Suprapubic skin (tissue), 4 donors: ENCODE results near the gene RETREG1. TPM values are rescaled to one million over a fixed set of nuclear protein-coding genes. Genes with fewer than 3 reads are reported as not detected.

Experiments used
- DNase-seq, 2 donors: peaks; one replicate each; pipeline ENCODE4 v3.0.0-alpha.2; 2019; ENCODE audit warnings: low spot score in 2 of 2
- H3K27ac ChIP-seq: fragments of 200-600 bp; sonication (generic); one replicate; pipeline ENCODE4 v1.5.1; 2019
- H3K27me3 ChIP-seq: fragments of 200-600 bp; sonication (generic); one replicate; pipeline ENCODE4 v1.5.1; 2019
- H3K36me3 ChIP-seq: fragments of 200-600 bp; sonication (generic); one replicate; pipeline ENCODE4 v1.5.1; 2019
- H3K4me1 ChIP-seq: fragments of 200-600 bp; sonication (generic); one replicate; pipeline ENCODE4 v1.5.1; 2019
- H3K4me3 ChIP-seq: fragments of 200-600 bp; sonication (generic); one replicate; pipeline ENCODE4 v1.5.1; 2019; ENCODE audit warnings: mild to moderate bottlenecking
- H3K9me3 ChIP-seq: fragments of 200-600 bp; sonication (generic); one replicate; pipeline ENCODE4 v1.5.1; 2019
- CTCF ChIP-seq, 2 donors: fragments of 200-600 bp in 1 of 2; fragments of 450-650 bp in 1 of 2; sonication (generic) in 1 of 2; IDR thresholded peaks; one replicate each; pipeline ENCODE4 v1.5.1; 2016 to 2019; ENCODE audit warnings: antibody characterized with exemption in 2 of 2, mild to moderate bottlenecking in 1 of 2, moderate library complexity in 1 of 2
- EP300 ChIP-seq: sonication (generic); formaldehyde crosslinking; IDR thresholded peaks from one replicate; pipeline ENCODE4 v1.6.1; 2017; ENCODE audit warnings: antibody characterized with exemption
- POLR2A ChIP-seq, 2 donors: fragments of 450-650 bp; IDR thresholded peaks; one replicate each; pipeline ENCODE4 v1.6.1; 2017; ENCODE audit warnings: antibody characterized with exemption in 2 of 2, mild to moderate bottlenecking in 2 of 2, moderate library complexity in 2 of 2
- POLR2AphosphoS5 ChIP-seq, 3 donors: sonication (generic); formaldehyde crosslinking; IDR thresholded peaks; one replicate each; pipeline ENCODE4 v1.6.1; 2017; ENCODE audit warnings: antibody characterized with exemption in 3 of 3
- WGBS: methylation state at CpG from one replicate; pipeline ENCODE4 v1.1.5; 2018; 5-methylcytosine and 5-hydroxymethylcytosine counted together
- total RNA-seq, 4 donors: library from RNA; depleted of rRNA; stranded (reverse); fragments of >200 nt; gene quantifications; one replicate each; pipeline ENCODE4 v1.1.0, GENCODE V29; 2016

The RETREG1 gene
- total RNA-seq, 4 donors from 2014 or later = 24.7 to 47.3 (median 31.4) TPM

- no peaks in the 10 kb centered on the region for H3K36me3 ChIP-seq
- H3K9me3 ChIP-seq = no peaks in the 10 kb centered on the region
- H3K27me3 ChIP-seq = no peaks in the 10 kb centered on the region
- TF ChIP-seq POLR2A (IDR thresholded peaks at IDR 0.05) = no peak
- no peak for TF ChIP-seq EP300
- TF ChIP-seq CTCF (IDR thresholded peaks at IDR 0.05) = no peak
- TF ChIP-seq POLR2AphosphoS5 (IDR thresholded peaks at IDR 0.05) = no peak
- no peak overlapping the region for H3K4me3 ChIP-seq
- no peak overlapping the region for H3K27ac ChIP-seq
- 91% methylated on average over 3 of the region's 3 CpGs for WGBS
- DNase-seq = no peak
- H3K4me1 ChIP-seq = peaks cover 7% of the 10 kb centered on the region
Observed at GRCh38 chr5:16590685-16591084, 26.1 kb downstream of the RETREG1 start.

- TF ChIP-seq POLR2AphosphoS5 (IDR thresholded peaks at IDR 0.05) = no peak
- TF ChIP-seq EP300 = no peak
- TF ChIP-seq POLR2A (IDR thresholded peaks at IDR 0.05) = no peak
- no peak for TF ChIP-seq CTCF (IDR thresholded peaks at IDR 0.05)
- WGBS = 100% methylated on average over 3 of the region's 3 CpGs
- Histone ChIP-seq H3K4me1 (peaks cover 7% of the 10 kb centered on the region), H3K9me3 (no peaks in the 10 kb centered on the region), H3K4me3 (no peak overlapping the region), H3K36me3 (no peaks in the 10 kb centered on the region), H3K27ac (no peak overlapping the region), H3K27me3 (no peaks in the 10 kb centered on the region)
- DNase-seq = no peak
Observed at GRCh38 chr5:16589658-16590057, 27.1 kb downstream of the RETREG1 start.

- 74% methylated on average over 10 of the region's 10 CpGs for WGBS
- peaks cover 7% of the 10 kb centered on the region for H3K4me1 ChIP-seq
- TF ChIP-seq CTCF (IDR thresholded peaks at IDR 0.05) = no peak
- TF ChIP-seq POLR2A (IDR thresholded peaks at IDR 0.05) = no peak
- no peak for TF ChIP-seq EP300
- no peak for TF ChIP-seq POLR2AphosphoS5 (IDR thresholded peaks at IDR 0.05)
Observed at GRCh38 chr5:16588434-16589214, 28.2 kb downstream of the RETREG1 start.

GRCh38 chr5:16586556-16586955 lies 30.2 kb downstream of the RETREG1 start:
- WGBS = 94% methylated on average over 3 of the region's 3 CpGs
- no peaks in the 10 kb centered on the region for H3K4me1 ChIP-seq
- H3K4me3 ChIP-seq = no peak overlapping the region
- H3K27me3 ChIP-seq = no peaks in the 10 kb centered on the region
- no peak for TF ChIP-seq POLR2AphosphoS5 (IDR thresholded peaks at IDR 0.05)
- TF ChIP-seq POLR2A (IDR thresholded peaks at IDR 0.05) = no peak
- no peak for TF ChIP-seq CTCF (IDR thresholded peaks at IDR 0.05)
- H3K27ac ChIP-seq = no peak overlapping the region
- no peak for DNase-seq
- H3K9me3 ChIP-seq = no peaks in the 10 kb centered on the region
- no peaks in the 10 kb centered on the region for H3K36me3 ChIP-seq

More at GRCh38 chr5:16588434-16589214, 28.2 kb downstream of the RETREG1 start:
- Histone ChIP-seq H3K9me3 (no peaks in the 10 kb centered on the region), H3K27me3 (no peaks in the 10 kb centered on the region), H3K27ac (no peak overlapping the region), H3K4me3 (no peak overlapping the region), H3K36me3 (no peaks in the 10 kb centered on the region)
- DNase-seq = no peak

GRCh38 chr5:16585041-16585667 lies 31.6 kb downstream of the RETREG1 start:
- Histone ChIP-seq H3K36me3 (no peaks in the 10 kb centered on the region), H3K4me3 (no peak overlapping the region), H3K9me3 (no peaks in the 10 kb centered on the region), H3K27ac (no peak overlapping the region), H3K27me3 (no peaks in the 10 kb centered on the region), H3K4me1 (peaks cover 3% of the 10 kb centered on the region)
- no peak for DNase-seq
- WGBS = 80% methylated on average over 4 of the region's 4 CpGs
- TF ChIP-seq POLR2A (IDR thresholded peaks at IDR 0.05) (no peak), EP300 (no peak), CTCF (IDR thresholded peaks at IDR 0.05) (peak in 1 of 2 donors; percentile 26), POLR2AphosphoS5 (IDR thresholded peaks at IDR 0.05) (no peak)
